C4-2B (cell line): Measurements from ENCODE around the gene ABRAXAS1.
"Not testable (repeated sequence)": the region's sequence is repeated elsewhere in the genome, so short reads cannot be mapped to it uniquely, and the experiment has no call there.

Experiments used
- H3K27ac ChIP-seq: fragments of 450-650 bp; 2 replicates; pipeline ENCODE4 v1.5.1; 2017
- ZFX ChIP-seq: fragments of 450-650 bp; IDR thresholded peaks from 2 replicates; pipeline ENCODE4 v1.6.1; 2017
- TF ChIP-seq, protein P1 (sequence below): fragments of 450-650 bp; conservative IDR thresholded peaks from 2 replicates; pipeline ENCODE4 v1.5.1; 2017; ENCODE audit warnings: mild to moderate bottlenecking

Gene ABRAXAS1

DNA sequence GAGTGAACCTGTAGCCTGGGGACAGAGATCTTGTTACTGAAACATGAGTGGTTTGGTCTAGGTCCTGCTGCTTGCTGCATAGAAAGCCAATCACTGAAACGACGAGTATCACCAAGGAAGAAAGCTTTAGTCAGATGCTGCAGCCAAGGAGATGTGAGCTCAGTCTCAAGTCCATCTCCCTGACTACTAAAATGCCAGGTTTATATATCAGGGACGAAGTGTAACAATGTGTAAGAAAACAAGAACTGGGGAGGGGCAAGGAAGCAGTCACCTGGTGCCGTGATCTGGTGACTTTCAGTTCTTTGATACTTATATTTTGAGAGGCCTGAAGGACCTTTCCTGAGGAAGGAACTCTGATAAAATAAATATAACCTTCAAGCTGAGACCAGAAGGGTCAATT, 19.6 kb upstream of the ABRAXAS1 start:
- no peak for TF ChIP-seq ZFX
- TF ChIP-seq, protein P1, sequence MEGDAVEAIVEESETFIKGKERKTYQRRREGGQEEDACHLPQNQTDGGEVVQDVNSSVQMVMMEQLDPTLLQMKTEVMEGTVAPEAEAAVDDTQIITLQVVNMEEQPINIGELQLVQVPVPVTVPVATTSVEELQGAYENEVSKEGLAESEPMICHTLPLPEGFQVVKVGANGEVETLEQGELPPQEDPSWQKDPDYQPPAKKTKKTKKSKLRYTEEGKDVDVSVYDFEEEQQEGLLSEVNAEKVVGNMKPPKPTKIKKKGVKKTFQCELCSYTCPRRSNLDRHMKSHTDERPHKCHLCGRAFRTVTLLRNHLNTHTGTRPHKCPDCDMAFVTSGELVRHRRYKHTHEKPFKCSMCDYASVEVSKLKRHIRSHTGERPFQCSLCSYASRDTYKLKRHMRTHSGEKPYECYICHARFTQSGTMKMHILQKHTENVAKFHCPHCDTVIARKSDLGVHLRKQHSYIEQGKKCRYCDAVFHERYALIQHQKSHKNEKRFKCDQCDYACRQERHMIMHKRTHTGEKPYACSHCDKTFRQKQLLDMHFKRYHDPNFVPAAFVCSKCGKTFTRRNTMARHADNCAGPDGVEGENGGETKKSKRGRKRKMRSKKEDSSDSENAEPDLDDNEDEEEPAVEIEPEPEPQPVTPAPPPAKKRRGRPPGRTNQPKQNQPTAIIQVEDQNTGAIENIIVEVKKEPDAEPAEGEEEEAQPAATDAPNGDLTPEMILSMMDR: no peak
- no peak overlapping the region for H3K27ac ChIP-seq

- no peak overlapping the region for H3K27ac ChIP-seq
- no peak for TF ChIP-seq ZFX
- TF ChIP-seq, protein P1: no peak
Observed at GRCh38 chr4:83503974-83504373, 19.1 kb upstream of the ABRAXAS1 start.

- not testable (repeated sequence) for H3K27ac ChIP-seq
Observed at GRCh38 chr4:83501671-83502070, 16.8 kb upstream of the ABRAXAS1 start.

DNA sequence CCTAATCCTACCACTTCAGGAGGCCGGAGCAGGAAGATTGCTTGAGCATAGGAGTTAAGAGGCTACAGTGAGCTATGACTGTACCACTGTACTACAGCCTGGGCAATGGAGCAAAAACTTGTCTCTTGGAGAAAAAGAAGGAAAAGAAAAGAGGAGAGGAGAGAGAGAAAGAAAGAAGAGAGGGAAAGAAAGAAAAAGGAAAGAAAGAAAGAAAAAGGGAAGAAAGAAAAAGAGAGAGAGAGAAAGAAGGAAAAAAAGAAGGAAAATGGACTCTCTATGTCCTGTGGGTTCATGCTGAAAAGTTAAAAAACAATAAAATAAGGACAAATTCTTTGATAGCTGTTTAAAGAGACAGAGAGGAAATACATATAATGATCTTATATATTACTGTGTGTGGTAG, 13.3 kb upstream of the ABRAXAS1 start:
- TF ChIP-seq, protein P1: no peak
- TF ChIP-seq ZFX: no peak

DNA sequence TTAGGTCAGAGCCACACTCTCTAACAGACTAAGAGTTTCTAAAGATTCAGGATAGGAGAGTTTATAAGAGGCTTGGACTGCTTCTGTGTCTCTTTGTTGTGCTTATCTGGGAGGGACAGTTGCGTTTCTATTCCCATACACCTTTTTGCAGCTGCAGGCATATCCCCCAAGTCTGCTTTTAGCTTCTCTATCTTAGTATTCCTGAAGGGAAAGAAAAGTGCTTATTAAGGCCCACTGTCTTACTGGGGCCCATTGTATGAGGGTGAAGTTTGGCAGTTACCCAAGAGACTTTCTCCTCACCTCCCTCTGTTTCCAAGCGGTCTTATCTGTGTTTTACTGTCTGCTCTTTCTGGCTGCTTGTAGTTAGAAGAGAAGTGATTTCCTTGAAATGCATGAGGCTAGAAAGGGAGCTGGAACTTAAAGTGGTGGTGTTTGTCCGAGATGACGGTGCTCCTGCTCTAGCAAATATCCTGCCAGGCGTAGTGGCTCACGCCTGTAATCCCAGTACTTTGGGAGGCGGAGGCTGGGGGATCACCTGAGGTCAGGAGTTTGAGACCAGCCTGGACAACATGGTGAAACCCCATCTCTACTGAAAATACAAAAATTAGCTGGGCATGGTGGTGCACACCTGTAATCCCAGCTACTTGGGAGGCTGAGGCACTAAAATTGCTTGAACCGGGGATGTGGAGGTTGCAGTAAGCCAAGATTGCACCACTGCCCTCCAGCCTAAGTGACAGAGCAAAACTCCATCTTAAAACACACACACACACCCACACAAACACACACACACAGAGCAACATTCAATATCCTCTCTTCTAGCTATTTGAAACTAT, 11.4 kb upstream of the ABRAXAS1 start:
- H3K27ac ChIP-seq: not testable (repeated sequence)

More for the DNA sequence above, 13.3 kb upstream of the ABRAXAS1 start:
- no peak overlapping the region for H3K27ac ChIP-seq

DNA sequence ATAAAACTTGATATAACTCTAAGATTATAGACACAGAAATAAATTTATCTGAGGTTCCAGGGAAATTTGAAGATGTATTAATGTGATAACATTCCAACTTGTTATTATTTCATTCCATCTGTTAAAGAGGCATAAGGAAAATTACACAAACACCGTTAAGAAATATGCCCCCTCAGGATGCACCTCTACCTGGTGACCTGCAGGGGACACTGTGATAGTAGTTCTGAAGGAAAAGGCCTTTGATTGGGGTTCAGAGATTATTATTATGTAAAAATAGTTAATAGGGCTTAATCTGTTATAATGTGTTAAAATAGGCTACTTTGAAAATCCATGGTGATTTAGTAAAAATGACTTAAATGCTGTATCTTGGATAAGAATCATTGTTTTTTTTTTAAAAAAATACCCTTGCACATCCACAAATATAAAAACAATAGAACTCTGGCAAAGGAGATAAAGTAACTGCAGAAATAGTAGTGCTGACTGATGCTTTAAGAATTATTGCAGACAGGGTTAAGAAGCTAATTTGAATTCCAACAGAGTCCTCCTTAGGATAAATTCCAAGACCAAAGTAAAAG, 6.1 kb upstream of the ABRAXAS1 start:
- TF ChIP-seq, protein P1: peak; percentile 89
- TF ChIP-seq ZFX: no peak
- H3K27ac ChIP-seq: no peak overlapping the region

DNA sequence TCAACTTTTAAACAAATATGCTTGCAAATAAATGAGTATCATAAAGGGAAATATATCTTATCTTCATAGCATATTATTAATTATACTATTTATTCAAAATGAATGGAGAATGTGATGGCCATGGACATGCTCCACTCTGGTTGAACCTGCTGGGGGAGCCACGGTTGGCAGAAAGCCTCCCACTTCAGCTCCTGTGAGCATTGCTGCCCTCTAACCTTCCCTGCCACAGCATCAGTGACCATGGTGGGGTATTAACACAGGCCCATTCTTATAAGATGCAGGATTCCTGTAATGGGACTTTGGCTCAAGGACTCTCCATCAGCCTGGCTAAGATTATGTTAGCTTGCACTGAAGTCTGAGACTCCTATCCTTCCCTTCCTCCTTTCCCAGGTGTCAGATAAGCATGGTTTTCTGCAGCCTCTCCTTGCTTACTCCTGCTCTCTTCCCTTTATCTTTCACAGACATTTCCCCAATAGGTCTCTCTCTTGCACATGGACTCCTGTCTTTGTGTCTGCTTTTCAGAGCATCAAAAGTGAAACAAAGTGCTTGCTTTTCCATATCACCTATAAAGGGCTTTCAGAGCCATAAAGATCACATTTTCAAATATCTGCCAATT, 4.9 kb upstream of the ABRAXAS1 start:
- no peak for TF ChIP-seq ZFX
- TF ChIP-seq, protein P1: no peak
- H3K27ac ChIP-seq: no peak overlapping the region

DNA sequence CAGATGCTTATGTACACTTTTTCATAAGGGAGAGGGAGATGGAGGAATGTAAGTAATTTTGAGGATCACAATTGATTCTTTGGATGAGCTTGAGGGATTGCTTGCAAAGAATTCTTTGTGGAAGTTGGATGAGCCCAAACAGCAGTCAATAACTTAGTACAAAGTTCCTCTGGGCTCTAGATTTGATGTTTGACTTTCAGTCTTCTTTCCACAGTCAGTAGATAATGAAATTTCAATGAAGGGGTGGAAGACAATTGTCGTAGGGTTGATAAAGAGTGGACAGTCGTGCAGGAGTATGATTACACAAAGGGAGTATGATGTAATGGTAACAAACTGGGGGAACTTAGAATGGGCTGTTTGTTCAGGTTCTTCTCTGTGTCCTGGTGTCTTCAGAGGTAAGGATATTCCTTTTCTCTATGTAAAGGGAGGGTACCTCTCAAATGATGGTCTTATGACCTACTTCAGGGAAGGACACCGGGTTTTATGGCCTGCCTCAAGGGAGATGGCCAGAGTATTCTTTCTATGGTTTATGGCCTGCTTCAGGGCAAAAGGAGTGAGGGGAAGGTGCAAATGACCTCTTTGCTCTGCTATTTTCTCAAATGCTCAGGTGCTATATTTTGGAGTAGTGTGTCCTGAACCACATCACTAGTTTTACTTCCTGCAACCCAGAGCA, 1.7 kb upstream of the ABRAXAS1 start:
- no peak overlapping the region for H3K27ac ChIP-seq
- TF ChIP-seq, protein P1: no peak
- no peak for TF ChIP-seq ZFX
